Smooth muscle cell (in vitro differentiated cells): Measurements from ENCODE around the gene GRID1. TPM values are rescaled to one million over a fixed set of nuclear protein-coding genes. Genes with fewer than 3 reads are reported as not detected.

ENCODE experiments used
- DNase-seq: peaks from one replicate; lab custom pipeline; 2025; ENCODE audit not compliant: unreplicated experiment; lab: John Stamatoyannopoulos, UW
- H2AFZ ChIP-seq: fragments of 200-600 bp; sonication (generic); 2 replicates; pipeline ENCODE4 v1.6.0; 2016; ENCODE audit warnings: antibody characterized with exemption, low read depth, mild to moderate bottlenecking
- H3F3A ChIP-seq: fragments of 200-600 bp; sonication (generic); 2 replicates; pipeline ENCODE4 v1.6.0; 2017; ENCODE audit warnings: antibody characterized with exemption, low read depth
- H3K27ac ChIP-seq: fragments of 200-600 bp; sonication (generic); 2 replicates; pipeline ENCODE4 v1.5.1; 2016; ENCODE audit warnings: low read depth, mild to moderate bottlenecking
- H3K27me3 ChIP-seq: fragments of 200-600 bp; sonication (generic); 2 replicates; pipeline ENCODE4 v1.6.1; 2016; ENCODE audit warnings: low read depth, mild to moderate bottlenecking
- H3K36me3 ChIP-seq: fragments of 200-600 bp; sonication (generic); 2 replicates; pipeline ENCODE4 v1.5.1; 2016; ENCODE audit warnings: low read depth
- H3K4me1 ChIP-seq: fragments of 200-600 bp; sonication (generic); 2 replicates; pipeline ENCODE4 v1.5.1; 2016; ENCODE audit warnings: low read depth
- H3K4me2 ChIP-seq: fragments of 200-600 bp; sonication (generic); 2 replicates; pipeline ENCODE4 v1.6.0; 2016; ENCODE audit warnings: mild to moderate bottlenecking
- H3K4me3 ChIP-seq: fragments of 200-600 bp; sonication (generic); 2 replicates; pipeline ENCODE4 v1.5.1; 2016; ENCODE audit warnings: mild to moderate bottlenecking
- H3K79me2 ChIP-seq: fragments of 200-600 bp; sonication (generic); 2 replicates; pipeline ENCODE4 v1.6.0; 2016; ENCODE audit warnings: low read depth, mild to moderate bottlenecking
- H3K9ac ChIP-seq: fragments of 200-600 bp; sonication (generic); 2 replicates; pipeline ENCODE4 v1.6.0; 2016; ENCODE audit warnings: low read depth
- H3K9me3 ChIP-seq: fragments of 200-600 bp; sonication (generic); replicated peaks from 2 replicates; pipeline ENCODE4 v1.5.1; 2016; ENCODE audit warnings: low read depth
- H4K20me1 ChIP-seq: fragments of 200-600 bp; sonication (generic); 2 replicates; pipeline ENCODE4 v1.6.0; 2016; ENCODE audit warnings: low read depth
- WGBS: methylation state at CpG from one replicate; pipeline ENCODE4 v1.1.7; 2016; ENCODE audit warnings: low lambda C conversion rate; 5-methylcytosine and 5-hydroxymethylcytosine counted together
- polyA plus RNA-seq: library from polyadenylated mRNA; unstranded; fragments of >200 nt; fragmentation: Nextera tagmentation; extraction: Ambion mirVana; gene quantifications from 2 replicates; pipeline ENCODE4 v1.2.1, GENCODE V29; 2016
- total RNA-seq: library from RNA; depleted of rRNA; stranded (reverse); fragments of >200 nt; gene quantifications from 2 replicates; pipeline ENCODE4 v1.2.3, GENCODE V29; 2014
- TF ChIP-seq, protein P1 (sequence below): fragments of 200-600 bp; sonication (generic); IDR thresholded peaks from 2 replicates; pipeline ENCODE4 v1.5.1; 2017; ENCODE audit warnings: borderline replicate concordance, mild to moderate bottlenecking, antibody characterized with exemption; ENCODE audit not compliant: insufficient read depth, poor library complexity, severe bottlenecking

The GRID1 gene
- total and polyA plus RNA-seq, 2 experiments from 2014 or later = 4.4 to 7.4 TPM

- no peaks in the 10 kb centered on the region for H3K79me2 ChIP-seq
- H2AFZ ChIP-seq = no peak overlapping the region
- 93% methylated on average over 7 of the region's 7 CpGs for WGBS
- no peaks in the 10 kb centered on the region for H3K36me3 ChIP-seq
- H3K9ac ChIP-seq = no peak overlapping the region
- H3K27ac ChIP-seq = no peak overlapping the region
- no peak overlapping the region for H3K4me3 ChIP-seq
- no peaks in the 10 kb centered on the region for H3K4me1 ChIP-seq
- H3K4me2 ChIP-seq = no peak overlapping the region
- H4K20me1 ChIP-seq = peaks cover 8% of the 10 kb centered on the region
- H3F3A ChIP-seq = no peaks in the 10 kb centered on the region
- H3K27me3 ChIP-seq = no peaks in the 10 kb centered on the region
- DNase-seq = no peak
- no peaks in the 10 kb centered on the region for H3K9me3 ChIP-seq
- TF ChIP-seq, protein P1, sequence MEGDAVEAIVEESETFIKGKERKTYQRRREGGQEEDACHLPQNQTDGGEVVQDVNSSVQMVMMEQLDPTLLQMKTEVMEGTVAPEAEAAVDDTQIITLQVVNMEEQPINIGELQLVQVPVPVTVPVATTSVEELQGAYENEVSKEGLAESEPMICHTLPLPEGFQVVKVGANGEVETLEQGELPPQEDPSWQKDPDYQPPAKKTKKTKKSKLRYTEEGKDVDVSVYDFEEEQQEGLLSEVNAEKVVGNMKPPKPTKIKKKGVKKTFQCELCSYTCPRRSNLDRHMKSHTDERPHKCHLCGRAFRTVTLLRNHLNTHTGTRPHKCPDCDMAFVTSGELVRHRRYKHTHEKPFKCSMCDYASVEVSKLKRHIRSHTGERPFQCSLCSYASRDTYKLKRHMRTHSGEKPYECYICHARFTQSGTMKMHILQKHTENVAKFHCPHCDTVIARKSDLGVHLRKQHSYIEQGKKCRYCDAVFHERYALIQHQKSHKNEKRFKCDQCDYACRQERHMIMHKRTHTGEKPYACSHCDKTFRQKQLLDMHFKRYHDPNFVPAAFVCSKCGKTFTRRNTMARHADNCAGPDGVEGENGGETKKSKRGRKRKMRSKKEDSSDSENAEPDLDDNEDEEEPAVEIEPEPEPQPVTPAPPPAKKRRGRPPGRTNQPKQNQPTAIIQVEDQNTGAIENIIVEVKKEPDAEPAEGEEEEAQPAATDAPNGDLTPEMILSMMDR = no peak
Observed at GRCh38 chr10:86266446-86267242, 100.0 kb downstream of the GRID1 start.

DNA sequence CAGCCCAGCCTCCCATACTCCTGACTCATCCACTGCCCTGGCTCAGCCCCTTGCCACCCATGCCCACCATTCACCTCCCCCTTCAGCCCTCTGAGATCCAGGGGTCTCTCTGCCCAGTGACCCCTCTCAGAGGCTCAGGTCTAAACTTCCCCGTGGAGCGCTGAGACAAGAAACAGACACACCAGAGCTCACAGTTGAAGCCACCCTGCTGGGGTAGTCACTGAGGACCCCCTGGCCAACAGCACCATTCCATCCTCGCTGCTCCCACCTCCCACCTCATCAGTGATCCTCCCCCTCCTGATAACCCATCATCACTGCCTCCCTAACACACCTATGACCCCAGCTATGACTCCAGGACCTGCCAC is 100.7 kb downstream of the GRID1 start:
- no peak overlapping the region for H3K4me3 ChIP-seq
- no peak overlapping the region for H3K27ac ChIP-seq
- no peaks in the 10 kb centered on the region for H3K9me3 ChIP-seq
- TF ChIP-seq, protein P1 = no peak
- no peak overlapping the region for H2AFZ ChIP-seq
- no peaks in the 10 kb centered on the region for H3K36me3 ChIP-seq
- peaks cover 8% of the 10 kb centered on the region for H4K20me1 ChIP-seq
- DNase-seq = no peak
- H3K4me1 ChIP-seq = no peaks in the 10 kb centered on the region
- H3F3A ChIP-seq = no peaks in the 10 kb centered on the region
- no peaks in the 10 kb centered on the region for H3K79me2 ChIP-seq
- no peak overlapping the region for H3K9ac ChIP-seq
- no peak overlapping the region for H3K4me2 ChIP-seq
- WGBS = 89% methylated on average over 3 of the region's 3 CpGs
- H3K27me3 ChIP-seq = no peaks in the 10 kb centered on the region

DNA sequence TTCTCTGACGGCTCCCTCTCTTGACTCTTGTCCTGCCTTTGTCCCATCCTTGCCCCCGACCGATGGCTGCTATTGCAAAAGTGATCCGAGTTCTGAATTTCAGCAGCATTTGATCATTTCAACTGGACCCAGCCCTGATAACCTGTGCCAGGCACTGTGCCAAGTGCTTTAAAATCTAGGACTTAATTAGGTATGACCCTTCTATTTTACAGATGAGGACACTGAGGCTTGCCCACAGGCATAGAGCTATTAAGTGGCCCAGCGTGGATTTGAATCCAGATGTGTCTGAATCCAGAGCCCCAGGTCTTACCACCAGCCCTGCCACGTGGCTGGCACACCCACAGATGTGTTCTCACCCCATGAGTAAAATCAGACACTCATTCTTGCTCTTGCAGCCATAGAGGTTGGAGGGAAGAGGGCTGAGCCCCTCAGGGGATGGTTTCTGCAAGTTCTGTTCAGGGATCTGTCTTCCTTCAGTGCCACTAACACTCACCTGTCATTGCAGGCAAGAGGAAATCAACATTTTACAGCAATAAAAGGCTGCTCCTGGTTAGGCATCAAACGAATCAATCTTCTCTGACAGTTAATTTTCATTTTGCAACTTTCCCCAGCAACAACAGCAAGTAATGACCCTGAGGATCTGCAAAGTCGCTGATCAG is 101.2 kb downstream of the GRID1 start:
- 80% methylated on average over 8 of the region's 8 CpGs for WGBS
- DNase-seq = no peak
- H3K4me3 ChIP-seq = no peak overlapping the region
- no peak overlapping the region for H3K4me2 ChIP-seq
- no peak overlapping the region for H3K27ac ChIP-seq
- no peak overlapping the region for H3K9ac ChIP-seq
- H3K79me2 ChIP-seq = no peaks in the 10 kb centered on the region
- no peak overlapping the region for H2AFZ ChIP-seq
- H3K4me1 ChIP-seq = no peaks in the 10 kb centered on the region
- TF ChIP-seq, protein P1 = no peak
- no peaks in the 10 kb centered on the region for H3K27me3 ChIP-seq
- H3K9me3 ChIP-seq = no peaks in the 10 kb centered on the region
- H3F3A ChIP-seq = no peaks in the 10 kb centered on the region
- H3K36me3 ChIP-seq = no peaks in the 10 kb centered on the region
- H4K20me1 ChIP-seq = peaks cover 8% of the 10 kb centered on the region
